Testis (tissue), 3 donors: ENCODE results near the gene ETV7. TPM values are rescaled to one million over a fixed set of nuclear protein-coding genes. Genes with fewer than 3 reads are reported as not detected.
A peak's percentile ranks its signal among the peaks of the same experiment; 100 is the strongest.

Experiments used
- DNase-seq: peaks from one replicate; pipeline ENCODE4 v3.0.0-alpha.2; 2019
- H3K27ac ChIP-seq, 2 donors: fragments of 200-600 bp; sonication (generic); one replicate each; pipeline ENCODE4 v1.5.1; 2019
- H3K27me3 ChIP-seq: fragments of 200-600 bp; sonication (generic); one replicate; pipeline ENCODE4 v1.5.1; 2019
- H3K36me3 ChIP-seq: fragments of 200-600 bp; sonication (generic); one replicate; pipeline ENCODE4 v1.5.1; 2017; ENCODE audit warnings: low read depth; ENCODE audit errors: missing control alignments
- H3K4me1 ChIP-seq: fragments of 200-600 bp; sonication (generic); one replicate; pipeline ENCODE4 v1.5.1; 2019
- H3K4me3 ChIP-seq, 2 donors: fragments of 200-600 bp; sonication (generic); one replicate each; pipeline ENCODE4 v1.5.1; 2017 to 2019
- H3K9me3 ChIP-seq: fragments of 200-600 bp; sonication (generic); one replicate; pipeline ENCODE4 v1.5.1; 2017
- CTCF ChIP-seq, 3 experiments: fragments of 450-650 bp in 2 of 3; fragments of 200-600 bp in 1 of 3; sonication (generic) in 1 of 3; IDR thresholded peaks; one replicate each; pipeline ENCODE4 v1.5.1; 2016 to 2019; ENCODE audit warnings: antibody characterized with exemption in 3 of 3, mild to moderate bottlenecking in 2 of 3, moderate library complexity in 1 of 3
- POLR2A ChIP-seq: fragments of 450-650 bp; IDR thresholded peaks from one replicate; pipeline ENCODE4 v1.6.1; 2017; ENCODE audit warnings: antibody characterized with exemption, mild to moderate bottlenecking, moderate library complexity
- WGBS, 2 donors: methylation state at CpG; one replicate each; pipeline ENCODE4 v1.1.5; 2018; 5-methylcytosine and 5-hydroxymethylcytosine counted together
- intact Hi-C: fragments of 100-400 bp; cut with DNase I; formaldehyde crosslinking; loops from one replicate; pipeline ENCODE4 v1.15.1; 2023; ENCODE audit warnings: low total_unique reads
- polyA plus RNA-seq: library from polyadenylated mRNA; stranded (reverse); fragments of 350-450 nt; fragmentation: Illumina TruSeq; extraction: RNeasy Lipid Tissue Mini Kit (QIAGEN cat#74804); gene quantifications from one replicate; pipeline ENCODE4 v1.2.3, GENCODE V29; 2014; ENCODE audit warnings: low read depth, low replicate concordance; ENCODE audit not compliant: insufficient read depth
- total RNA-seq, 2 donors: library from RNA; depleted of rRNA; stranded (reverse); fragments of >200 nt; gene quantifications; one replicate each; pipeline ENCODE4 v1.2.3, GENCODE V29; 2016

The ETV7 gene
- total and polyA plus RNA-seq, 3 donors from 2014 or later: 0.68 to 2.2 (median 1.3) TPM

- Histone ChIP-seq H3K36me3 (no peaks in the 10 kb centered on the region), H3K9me3 (no peaks in the 10 kb centered on the region), H3K27me3 (no peaks in the 10 kb centered on the region), H3K4me3 (peak overlapping the region; percentile 24 to 58), H3K27ac (no peak overlapping the region), H3K4me1 (peaks cover 4% of the 10 kb centered on the region)
- intact Hi-C loops: no loop called here
- TF ChIP-seq CTCF (IDR thresholded peaks at IDR 0.05) (peak in 1 of 3 experiments; percentile 5), POLR2A (no peak)
- DNase-seq: peak; percentile 47
- 2% methylated on average over 23 to 33 of the region's 33 CpGs for WGBS, 2 donors
Measured at GRCh38 chr6:36386495-36387439, 702 bp downstream of the ETV7 start.

GRCh38 chr6:36384095-36384494 is 3.4 kb downstream of the ETV7 start:
- no peaks in the 10 kb centered on the region for H3K9me3 ChIP-seq
- H3K4me1 ChIP-seq: peaks cover 4% of the 10 kb centered on the region
- DNase-seq: no peak
- H3K36me3 ChIP-seq: no peaks in the 10 kb centered on the region
- no peak overlapping the region for H3K27ac ChIP-seq
- intact Hi-C loops: no loop called here
- no peak overlapping the region for H3K4me3 ChIP-seq
- 83 to 92% methylated on average over 2 of the region's 2 CpGs for WGBS, 2 donors
- TF ChIP-seq POLR2A: no peak
- no peak for TF ChIP-seq CTCF (IDR thresholded peaks at IDR 0.05)
- H3K27me3 ChIP-seq: no peaks in the 10 kb centered on the region

- WGBS, 2 donors: 88 to 89% methylated on average over 2 of the region's 2 CpGs
- DNase-seq: no peak
Measured at GRCh38 chr6:36383606-36384005, 3.9 kb downstream of the ETV7 start.

GRCh38 chr6:36382976-36383375 is 4.5 kb downstream of the ETV7 start:
- Histone ChIP-seq H3K9me3 (no peaks in the 10 kb centered on the region), H3K4me1 (peaks cover 4% of the 10 kb centered on the region), H3K27ac (no peak overlapping the region), H3K4me3 (no peak overlapping the region), H3K36me3 (no peaks in the 10 kb centered on the region), H3K27me3 (no peaks in the 10 kb centered on the region)
- DNase-seq: no peak
- intact Hi-C loops: no loop called here
- WGBS, 2 donors: 68 to 81% methylated on average over 4 of the region's 4 CpGs
- no peak for TF ChIP-seq CTCF (IDR thresholded peaks at IDR 0.05)
- TF ChIP-seq POLR2A: no peak

More at GRCh38 chr6:36383606-36384005, 3.9 kb downstream of the ETV7 start:
- Histone ChIP-seq H3K36me3 (no peaks in the 10 kb centered on the region), H3K4me1 (peaks cover 4% of the 10 kb centered on the region), H3K9me3 (no peaks in the 10 kb centered on the region), H3K27me3 (no peaks in the 10 kb centered on the region), H3K4me3 (no peak overlapping the region), H3K27ac (no peak overlapping the region)
- no peak for TF ChIP-seq CTCF (IDR thresholded peaks at IDR 0.05)
- TF ChIP-seq POLR2A: no peak
- intact Hi-C loops: no loop called here
